MCF 10A (cell line): ENCODE data around the gene EOLA2. TPM values are rescaled to one million over a fixed set of nuclear protein-coding genes. Genes with fewer than 3 reads are reported as not detected.
A peak's percentile ranks its signal among the peaks of the same experiment; 100 is the strongest.
"Not testable (repeated sequence)": the region's sequence is repeated elsewhere in the genome, so short reads cannot be mapped to it uniquely, and the experiment has no call there.

Experiments used
- BruUV-seq: library from RNA; stranded (reverse); fragments of 400-500 nt; replicated peaks from 2 replicates; lab custom pipeline; 2021; lab: Mats Ljungman, UMichigan
- CTCF ChIA-PET: fragments of 300-600 bp; sonication (Branson Sonifier 250); formaldehyde crosslinking; extraction: SDS; loops from one replicate; lab custom pipeline; 2021; ENCODE audit warnings: antibody characterized with exemption, inconsistent platforms; lab: Yijun Ruan, JAX
- POLR2A ChIA-PET: fragments of 300-600, 350-650 bp; sonication (Branson Sonifier 250); formaldehyde crosslinking; extraction: SDS; loops from one replicate; lab custom pipeline; 2020; ENCODE audit warnings: antibody characterized with exemption, inconsistent platforms; lab: Yijun Ruan, JAX
- DNase-seq: peaks from one replicate; pipeline ENCODE4 v3.0.0-alpha.2; 2018; ENCODE audit not compliant: unreplicated experiment
- H3K27ac Mint-ChIP-seq: one replicate; pipeline ENCODE4 v1.8.0; 2022; ENCODE audit warnings: mild to moderate bottlenecking, low read depth, mixed read lengths; ENCODE audit not compliant: unreplicated experiment
- H3K27me3 Mint-ChIP-seq: one replicate; pipeline ENCODE4 v1.8.0; 2022; ENCODE audit warnings: mixed read lengths; ENCODE audit not compliant: insufficient read depth, unreplicated experiment
- H3K36me3 Mint-ChIP-seq: one replicate; pipeline ENCODE4 v1.8.0; 2022; ENCODE audit warnings: mild to moderate bottlenecking, moderate library complexity, mixed read lengths; ENCODE audit not compliant: insufficient read depth, unreplicated experiment
- H3K4me1 Mint-ChIP-seq: one replicate; pipeline ENCODE4 v1.8.0; 2022; ENCODE audit warnings: mixed read lengths; ENCODE audit not compliant: insufficient read depth, unreplicated experiment
- H3K4me3 Mint-ChIP-seq: one replicate; pipeline ENCODE4 v1.8.0; 2022; ENCODE audit warnings: mild to moderate bottlenecking, moderate library complexity, mixed read lengths; ENCODE audit not compliant: unreplicated experiment
- H3K9me3 Mint-ChIP-seq: one replicate; pipeline ENCODE4 v1.8.0; 2022; ENCODE audit warnings: mixed read lengths; ENCODE audit not compliant: unreplicated experiment
- CTCF ChIP-seq: fragments of 200-600 bp; IDR thresholded peaks from one replicate; pipeline ENCODE4 v1.8.0; 2022; ENCODE audit warnings: antibody characterized with exemption, mild to moderate bottlenecking; ENCODE audit not compliant: unreplicated experiment
- intact Hi-C: fragments of 100-400 bp; cut with micrococcal nuclease; formaldehyde crosslinking; loops from 2 replicates; pipeline ENCODE4 v1.14.1; 2022
- total RNA-seq: library from RNA; stranded (reverse); gene quantifications from 2 replicates; pipeline ENCODE4 v1.2.3, GENCODE V29; 2022

The EOLA2 gene
- total RNA-seq, 1 experiment from 2014 or later, result 47.4 TPM

- H3K9me3 Mint-ChIP-seq, result no peaks in the 10 kb centered on the region
- POLR2A ChIA-PET, result no interaction called here
- intact Hi-C loops, result loop anchor here (1.0 kb wide), 1 partner anchor 731 kb away; no protein-coding TSS in a partner anchor
Observed at GRCh38 chrX:149950681-149951080, 12.4 kb upstream of the EOLA2 start.

GRCh38 chrX:149949743-149950436, 11.6 kb upstream of the EOLA2 start:
- Mint-ChIP-seq H3K4me1 (no peaks in the 10 kb centered on the region), H3K4me3 (no peak overlapping the region), H3K36me3 (peaks cover 16% of the 10 kb centered on the region), H3K9me3 (no peaks in the 10 kb centered on the region), H3K27me3 (peaks cover 24% of the 10 kb centered on the region), H3K27ac (no peak overlapping the region)
- no peak for TF ChIP-seq CTCF
- ChIA-PET CTCF (interaction anchor here (0.6 to 2.8 kb wide), 21 partner anchors 10 to 777 kb away, joined by 3 to 12 read pairs (median 4); partner anchors contain the start of gene EOLA2), POLR2A (no interaction called here)
- no TSS peak for BruUV-seq
- DNase-seq, result no peak
- intact Hi-C loops, result loop anchor here (1.0 kb wide), 1 partner anchor 731 kb away; no protein-coding TSS in a partner anchor

More at GRCh38 chrX:149950681-149951080, 12.4 kb upstream of the EOLA2 start:
- Mint-ChIP-seq H3K27ac (no peak overlapping the region), H3K27me3 (peaks cover 16% of the 10 kb centered on the region), H3K4me3 (no peak overlapping the region), H3K4me1 (no peaks in the 10 kb centered on the region), H3K36me3 (peaks cover 16% of the 10 kb centered on the region)
- peak; percentile 56 for TF ChIP-seq CTCF
- CTCF ChIA-PET, result interaction anchor here (0.6 to 2.8 kb wide), 12 partner anchors 12 to 768 kb away, joined by 3 to 12 read pairs (median 4); partner anchors contain the start of gene EOLA2
- DNase-seq, result peak; percentile 65
- BruUV-seq, result no TSS peak

GRCh38 chrX:149948016-149948415, 9.7 kb upstream of the EOLA2 start:
- no peak for TF ChIP-seq CTCF
- no peaks in the 10 kb centered on the region for H3K9me3 Mint-ChIP-seq
- no TSS peak for BruUV-seq
- no peaks in the 10 kb centered on the region for H3K4me1 Mint-ChIP-seq
- H3K27me3 Mint-ChIP-seq, result peaks cover 43% of the 10 kb centered on the region
- CTCF ChIA-PET, result interaction anchor here (1.0 to 1.8 kb wide), 3 partner anchors 8 to 733 kb away, joined by 3 to 9 read pairs (median 3); no protein-coding TSS in a partner anchor
- intact Hi-C loops, result no loop called here
- POLR2A ChIA-PET, result no interaction called here
- peaks cover 11% of the 10 kb centered on the region for H3K36me3 Mint-ChIP-seq
- no peak overlapping the region for H3K27ac Mint-ChIP-seq
- H3K4me3 Mint-ChIP-seq, result no peak overlapping the region
- DNase-seq, result no peak

- H3K4me3 Mint-ChIP-seq, H3K36me3 Mint-ChIP-seq, DNase-seq, H3K27ac Mint-ChIP-seq, BruUV-seq, H3K9me3 Mint-ChIP-seq, POLR2A ChIA-PET, H3K4me1 Mint-ChIP-seq, intact Hi-C loops, CTCF ChIA-PET: not testable (repeated sequence)
- H3K27me3 Mint-ChIP-seq, result peaks cover 46% of the 10 kb centered on the region
Observed at GRCh38 chrX:149946932-149947331, 8.6 kb upstream of the EOLA2 start.

- peaks cover 46% of the 10 kb centered on the region for H3K27me3 Mint-ChIP-seq
- CTCF ChIA-PET, H3K4me1 Mint-ChIP-seq, BruUV-seq, H3K9me3 Mint-ChIP-seq, DNase-seq, H3K27ac Mint-ChIP-seq, POLR2A ChIA-PET, intact Hi-C loops, H3K4me3 Mint-ChIP-seq, H3K36me3 Mint-ChIP-seq: not testable (repeated sequence)
Observed at GRCh38 chrX:149945820-149946219, 7.5 kb upstream of the EOLA2 start.

GRCh38 chrX:149945087-149945670, 6.9 kb upstream of the EOLA2 start:
- CTCF ChIA-PET, H3K4me1 Mint-ChIP-seq, POLR2A ChIA-PET, H3K36me3 Mint-ChIP-seq, H3K27ac Mint-ChIP-seq, BruUV-seq, H3K9me3 Mint-ChIP-seq, DNase-seq, H3K4me3 Mint-ChIP-seq, intact Hi-C loops: not testable (repeated sequence)
- peaks cover 46% of the 10 kb centered on the region for H3K27me3 Mint-ChIP-seq
